ENCODE results near the gene RPH3AL.

- TF ChIP-seq CTCF (IDR thresholded peaks at IDR 0.05): no peak
- TF ChIP-seq POLR2A (IDR thresholded peaks at IDR 0.05): no peak
- no peak for TF ChIP-seq POLR2AphosphoS5 (IDR thresholded peaks at IDR 0.05)
Observed at GRCh38 chr17:251531-251930, 101.1 kb downstream of the RPH3AL start.

All from transverse colon (tissue), 4 donors.